Glomerular visceral epithelial cell (primary cell): ENCODE data around the gene KCNMA1.

Experiments used
- DNase-seq: peaks from one replicate; pipeline ENCODE4 v3.0.0-alpha.2; 2016; ENCODE audit errors: extremely low spot score

KCNMA1 gene

GRCh38 chr10:76984559-76985443, 652.8 kb downstream of the KCNMA1 start:
- DNase-seq: peak; percentile 76

- DNase-seq: no peak
Measured at GRCh38 chr10:76983624-76984023, 654.0 kb downstream of the KCNMA1 start.

- no peak for DNase-seq
Measured at GRCh38 chr10:76982671-76983070, 654.9 kb downstream of the KCNMA1 start.

- DNase-seq: no peak
Measured at GRCh38 chr10:76981251-76981650, 656.4 kb downstream of the KCNMA1 start.

- DNase-seq: no peak
Measured at GRCh38 chr10:76977901-76978300, 659.7 kb downstream of the KCNMA1 start.

- no peak for DNase-seq
Measured at GRCh38 chr10:76977046-76977445, 660.6 kb downstream of the KCNMA1 start.

- DNase-seq: no peak
Measured at GRCh38 chr10:76976142-76976541, 661.5 kb downstream of the KCNMA1 start.

- no peak for DNase-seq
Measured at GRCh38 chr10:76975126-76975525, 662.5 kb downstream of the KCNMA1 start.

- no peak for DNase-seq
Measured at GRCh38 chr10:76974017-76974691, 663.5 kb downstream of the KCNMA1 start.

GRCh38 chr10:76973091-76974016, 664.3 kb downstream of the KCNMA1 start:
- no peak for DNase-seq

GRCh38 chr10:76972541-76972940, 665.1 kb downstream of the KCNMA1 start:
- DNase-seq: no peak

- no peak for DNase-seq
Measured at GRCh38 chr10:76971547-76972170, 665.9 kb downstream of the KCNMA1 start.

GRCh38 chr10:76970711-76971519, 666.7 kb downstream of the KCNMA1 start:
- no peak for DNase-seq

- DNase-seq: no peak
Measured at GRCh38 chr10:76969366-76969948, 668.2 kb downstream of the KCNMA1 start.

GRCh38 chr10:76968483-76968882, 669.1 kb downstream of the KCNMA1 start:
- no peak for DNase-seq

- DNase-seq: no peak
Measured at GRCh38 chr10:76962851-76963250, 674.8 kb downstream of the KCNMA1 start.

GRCh38 chr10:76961841-76962240, 675.8 kb downstream of the KCNMA1 start:
- no peak for DNase-seq

- DNase-seq: no peak
Measured at GRCh38 chr10:76959111-76959510, 678.5 kb downstream of the KCNMA1 start.

GRCh38 chr10:76954838-76955237, 682.8 kb downstream of the KCNMA1 start:
- DNase-seq: no peak

- peak; percentile 11 for DNase-seq
Measured at GRCh38 chr10:76950354-76950753, 687.3 kb downstream of the KCNMA1 start.
